ENCODE measurements around the gene C3. TPM values are rescaled to one million over a fixed set of nuclear protein-coding genes. Genes with fewer than 3 reads are reported as not detected.
A peak's percentile ranks its signal among the peaks of the same experiment; 100 is the strongest.

C3 gene
- total and polyA plus RNA-seq, 2 of the 13 experiments (the other 11 are each of a cell fraction or from before 2014, with no cell fraction given), result 1,455 to 6,272 TPM

GRCh38 chr19:6717441-6717971 is 2.9 kb downstream of the C3 start (continued):
- TF ChIP-seq ZBTB38 (CRISPR knock-in tag; IDR thresholded peaks at IDR 0.05), result peak; percentile 7; the same call in 1 of the 2 replicates
- no peak for TF ChIP-seq ZNF772 (CRISPR knock-in tag; IDR thresholded peaks at IDR 0.05)
- TF ChIP-seq, protein P1, sequence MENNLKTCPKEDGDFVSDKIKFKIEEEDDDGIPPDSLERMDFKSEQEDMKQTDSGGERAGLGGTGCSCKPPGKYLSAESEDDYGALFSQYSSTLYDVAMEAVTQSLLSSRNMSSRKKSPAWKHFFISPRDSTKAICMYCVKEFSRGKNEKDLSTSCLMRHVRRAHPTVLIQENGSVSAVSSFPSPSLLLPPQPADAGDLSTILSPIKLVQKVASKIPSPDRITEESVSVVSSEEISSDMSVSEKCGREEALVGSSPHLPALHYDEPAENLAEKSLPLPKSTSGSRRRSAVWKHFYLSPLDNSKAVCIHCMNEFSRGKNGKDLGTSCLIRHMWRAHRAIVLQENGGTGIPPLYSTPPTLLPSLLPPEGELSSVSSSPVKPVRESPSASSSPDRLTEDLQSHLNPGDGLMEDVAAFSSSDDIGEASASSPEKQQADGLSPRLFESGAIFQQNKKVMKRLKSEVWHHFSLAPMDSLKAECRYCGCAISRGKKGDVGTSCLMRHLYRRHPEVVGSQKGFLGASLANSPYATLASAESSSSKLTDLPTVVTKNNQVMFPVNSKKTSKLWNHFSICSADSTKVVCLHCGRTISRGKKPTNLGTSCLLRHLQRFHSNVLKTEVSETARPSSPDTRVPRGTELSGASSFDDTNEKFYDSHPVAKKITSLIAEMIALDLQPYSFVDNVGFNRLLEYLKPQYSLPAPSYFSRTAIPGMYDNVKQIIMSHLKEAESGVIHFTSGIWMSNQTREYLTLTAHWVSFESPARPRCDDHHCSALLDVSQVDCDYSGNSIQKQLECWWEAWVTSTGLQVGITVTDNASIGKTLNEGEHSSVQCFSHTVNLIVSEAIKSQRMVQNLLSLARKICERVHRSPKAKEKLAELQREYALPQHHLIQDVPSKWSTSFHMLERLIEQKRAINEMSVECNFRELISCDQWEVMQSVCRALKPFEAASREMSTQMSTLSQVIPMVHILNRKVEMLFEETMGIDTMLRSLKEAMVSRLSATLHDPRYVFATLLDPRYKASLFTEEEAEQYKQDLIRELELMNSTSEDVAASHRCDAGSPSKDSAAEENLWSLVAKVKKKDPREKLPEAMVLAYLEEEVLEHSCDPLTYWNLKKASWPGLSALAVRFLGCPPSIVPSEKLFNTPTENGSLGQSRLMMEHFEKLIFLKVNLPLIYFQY (CRISPR knock-in tag; IDR thresholded peaks at IDR 0.05; ENCODE audit: borderline replicate concordance), result no peak
- peak; percentile 81; the same call in 1 of the 2 replicates for TF ChIP-seq ARNT (IDR thresholded peaks at IDR 0.05)
- TF ChIP-seq, protein P2, sequence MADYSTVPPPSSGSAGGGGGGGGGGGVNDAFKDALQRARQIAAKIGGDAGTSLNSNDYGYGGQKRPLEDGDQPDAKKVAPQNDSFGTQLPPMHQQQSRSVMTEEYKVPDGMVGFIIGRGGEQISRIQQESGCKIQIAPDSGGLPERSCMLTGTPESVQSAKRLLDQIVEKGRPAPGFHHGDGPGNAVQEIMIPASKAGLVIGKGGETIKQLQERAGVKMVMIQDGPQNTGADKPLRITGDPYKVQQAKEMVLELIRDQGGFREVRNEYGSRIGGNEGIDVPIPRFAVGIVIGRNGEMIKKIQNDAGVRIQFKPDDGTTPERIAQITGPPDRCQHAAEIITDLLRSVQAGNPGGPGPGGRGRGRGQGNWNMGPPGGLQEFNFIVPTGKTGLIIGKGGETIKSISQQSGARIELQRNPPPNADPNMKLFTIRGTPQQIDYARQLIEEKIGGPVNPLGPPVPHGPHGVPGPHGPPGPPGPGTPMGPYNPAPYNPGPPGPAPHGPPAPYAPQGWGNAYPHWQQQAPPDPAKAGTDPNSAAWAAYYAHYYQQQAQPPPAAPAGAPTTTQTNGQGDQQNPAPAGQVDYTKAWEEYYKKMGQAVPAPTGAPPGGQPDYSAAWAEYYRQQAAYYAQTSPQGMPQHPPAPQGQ (CRISPR knock-in tag; IDR thresholded peaks at IDR 0.05; ENCODE audit: borderline replicate concordance), result peak; percentile 62; the same call in 1 of the 2 replicates
- TF ChIP-seq BRCA1 (CRISPR knock-in tag; IDR thresholded peaks at IDR 0.05), result no peak
- TF ChIP-seq ZNF34 (CRISPR knock-in tag; IDR thresholded peaks at IDR 0.05; ENCODE audit: borderline replicate concordance), result no peak
- 0 out of 2 replicates have a peak, but pooled peaks have one; percentile 19 for TF ChIP-seq ZNF350 (CRISPR knock-in tag; IDR thresholded peaks at IDR 0.05; ENCODE audit: borderline replicate concordance, low read depth)
- TF ChIP-seq, protein P3, sequence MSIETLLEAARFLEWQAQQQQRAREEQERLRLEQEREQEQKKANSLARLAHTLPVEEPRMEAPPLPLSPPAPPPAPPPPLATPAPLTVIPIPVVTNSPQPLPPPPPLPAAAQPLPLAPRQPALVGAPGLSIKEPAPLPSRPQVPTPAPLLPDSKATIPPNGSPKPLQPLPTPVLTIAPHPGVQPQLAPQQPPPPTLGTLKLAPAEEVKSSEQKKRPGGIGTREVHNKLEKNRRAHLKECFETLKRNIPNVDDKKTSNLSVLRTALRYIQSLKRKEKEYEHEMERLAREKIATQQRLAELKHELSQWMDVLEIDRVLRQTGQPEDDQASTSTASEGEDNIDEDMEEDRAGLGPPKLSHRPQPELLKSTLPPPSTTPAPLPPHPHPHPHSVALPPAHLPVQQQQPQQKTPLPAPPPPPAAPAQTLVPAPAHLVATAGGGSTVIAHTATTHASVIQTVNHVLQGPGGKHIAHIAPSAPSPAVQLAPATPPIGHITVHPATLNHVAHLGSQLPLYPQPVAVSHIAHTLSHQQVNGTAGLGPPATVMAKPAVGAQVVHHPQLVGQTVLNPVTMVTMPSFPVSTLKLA (IDR thresholded peaks at IDR 0.05), result 0 out of 2 replicates have a peak, but pooled peaks have one; percentile 15
- no peak for TF ChIP-seq TBP (CRISPR knock-in tag; IDR thresholded peaks at IDR 0.05)
- TF ChIP-seq GTF2F1 (IDR thresholded peaks at IDR 0.05; ENCODE audit: low read length), result 0 out of 2 replicates have a peak, but pooled peaks have one; percentile 26
- peak; percentile 99 for TF ChIP-seq NBN (conservative IDR thresholded peaks at IDR 0.05)
- no peak for TF ChIP-seq HNRNPUL1 (IDR thresholded peaks at IDR 0.05; ENCODE audit: low read depth, low read length)
- no peak for TF ChIP-seq ZBTB39 (CRISPR knock-in tag; IDR thresholded peaks at IDR 0.05)
- TF ChIP-seq ZFYVE20 (CRISPR knock-in tag; IDR thresholded peaks at IDR 0.05; ENCODE audit: borderline replicate concordance, low read depth), result 0 out of 2 replicates have a peak, but pooled peaks have one; percentile 68
- no peak for TF ChIP-seq ZUFSP (CRISPR knock-in tag; IDR thresholded peaks at IDR 0.05; ENCODE audit: borderline replicate concordance)
- TF ChIP-seq POLR2G (IDR thresholded peaks at IDR 0.05; ENCODE audit: low read depth, low read length), result no peak; the same call in 1 of the 2 replicates
- 0 out of 2 replicates have a peak, but pooled peaks have one; percentile 75 for TF ChIP-seq ZNF839 (CRISPR knock-in tag; IDR thresholded peaks at IDR 0.05; ENCODE audit: borderline replicate concordance)
- TF ChIP-seq BCL6 (CRISPR knock-in tag; IDR thresholded peaks at IDR 0.05), result no peak
